Heart right ventricle (tissue), 16 donors: Measurements from ENCODE around the gene MYO6. TPM values are rescaled to one million over a fixed set of nuclear protein-coding genes. Genes with fewer than 3 reads are reported as not detected.
"Not testable (repeated sequence)": the region's sequence is repeated elsewhere in the genome, so short reads cannot be mapped to it uniquely, and the experiment has no call there.

Source experiments
- ATAC-seq, 8 donors: fragments of 200-7000 bp; cut with Tn5 transposase; one replicate each; pipeline ENCODE4 v1.9.1; 2020; ENCODE audit warnings: mild to moderate bottlenecking in 8 of 8, moderate library complexity in 8 of 8, moderate number of reproducible peaks in 1 of 8
- DNase-seq, 2 donors: peaks; one replicate each; pipeline ENCODE4 v3.0.0-alpha.2; 2020
- H3K27ac ChIP-seq, 10 donors: fragments of 200-600 bp; sonication (generic) in 2 of 10; one replicate each; pipeline versions ENCODE4 v1.5.0 to v1.8.0; 2020 to 2022; ENCODE audit warnings: mild to moderate bottlenecking in 3 of 10
- H3K27me3 ChIP-seq, 7 donors: fragments of 200-600 bp; one replicate each; pipeline ENCODE4 v1.8.0; 2021 to 2022; ENCODE audit warnings: mild to moderate bottlenecking in 2 of 7
- H3K36me3 ChIP-seq, 9 donors: fragments of 200-600 bp; sonication (generic) in 1 of 9; one replicate each; pipeline versions ENCODE4 v1.5.0 to v1.8.0; 2020 to 2022; ENCODE audit warnings: mild to moderate bottlenecking in 2 of 9
- H3K4me1 ChIP-seq, 9 donors: fragments of 200-600 bp; sonication (generic) in 1 of 9; one replicate each; pipeline versions ENCODE4 v1.5.0 to v1.8.0; 2020 to 2022; ENCODE audit warnings: mild to moderate bottlenecking in 4 of 9
- H3K4me3 ChIP-seq, 10 donors: fragments of 200-600 bp; sonication (generic) in 2 of 10; one replicate each; pipeline versions ENCODE4 v1.5.0 to v1.8.0; 2020 to 2022; ENCODE audit warnings: mild to moderate bottlenecking in 7 of 10, moderate library complexity in 2 of 10
- H3K9me3 ChIP-seq, 11 donors: fragments of 200-600 bp in 10 of 11; sonication (generic) in 2 of 11; one replicate each; pipeline versions ENCODE4 v1.5.0 to v1.8.0; 2013 to 2022; ENCODE audit warnings: mild to moderate bottlenecking in 2 of 11, control low read depth in 1 of 11, moderate library complexity in 1 of 11
- CTCF ChIP-seq, 9 donors: fragments of 200-600 bp; sonication (generic) in 2 of 9; IDR thresholded peaks; one replicate each; pipeline versions ENCODE4 v1.5.0 to v1.8.0; 2021 to 2022; ENCODE audit warnings: antibody characterized with exemption in 9 of 9, mild to moderate bottlenecking in 5 of 9, moderate library complexity in 1 of 9
- WGBS, 2 donors: extraction: QIAGEN DNeasy Blood & Tissue Kit; methylation state at CpG; one replicate each; pipeline ENCODE4 v1.1.7; 2013; ENCODE audit warnings: inconsistent platforms in 1 of 2; 5-methylcytosine and 5-hydroxymethylcytosine counted together
- intact Hi-C, 10 donors: fragments of 100-400 bp; cut with DNase I; formaldehyde crosslinking; loops; one replicate each; pipeline versions ENCODE4 v1.11.1 to v1.14.2; 2022
- long read RNA-seq, 3 donors: library from polyadenylated mRNA; unstranded; transcript quantifications; one replicate each; pipeline ENCODE4 v2.0.0, GENCODE V29; 2020 to 2021
- polyA plus RNA-seq, 2 donors: library from polyadenylated mRNA; stranded (reverse); fragments of 200-250 nt; gene quantifications; one replicate each; pipeline ENCODE4 v1.2.3, GENCODE V29; 2013
- total RNA-seq, 10 donors: library from RNA; stranded (reverse); fragmentation: NEBNext Ultra II Directional in 3 of 10; extraction: Animal tissue kit (Norgen Biotek cat#: 25700) in 3 of 10; gene quantifications; one replicate each; pipeline versions ENCODE4 v1.2.1 to v1.2.4, GENCODE V29; 2021 to 2023
- donor health status: Arrhythmogenic right ventricular cardiomyopathy.
- donor health status: ischemic (EF 13 %, LVEDD 7.1; RV severe dilation, severe dysfunction).
- donor health status: healthy with polysubstance abuse.
- donor health status: DM: no; HTN: yes; CAD: no.
- donor health status: DM: no; HTN: no; CAD: no.
- donor health status: ischemic (EF 25% LVEDD 6.9; RV normal size, moderate dysfunction).
- donor health status: ischemic (EF 25% LVEDD 5.7; RV mildly dilated, moderate dysfunction).
- donor health status: healthy.
- donor health status: DM: yes; HTN: yes; CAD: no.
- donor health status: Ischemic cardiomyopathy.
- donor health status: ischemic (EF 35%, LVEDD 5.7; RV mildly dilated, moderate dysfunction).
- donor health status: nonischemic (EF 11% LVEDD 7.7; RV severe dilation, severe dysfunction).
- donor health status: DM: yes; HTN: yes; CAD: no.
- donor health status: PGD.
- donor health status: ischemic (EF 29% LVEDD 5.4; RV normal size, mild dysfunction).
- donor health status: nonischemic (EF 23%, LVEDD 6.1; RV moderate dilation, normal function).

The MYO6 gene
- 1 to 10 TPM; 3.5 to 6.8 (median 5.1) TPM for total RNA-seq
- polyA plus RNA-seq: 1 to 10 TPM; 2.4 to 9.7 TPM
- long read RNA-seq, donor 1, partial matches to known transcripts: 11 of 14 reads
- long read RNA-seq, donor 1, other reads (novel, unspliced or antisense): 3 of 14 reads
- long read RNA-seq, donor 2, partial matches to known transcripts: 14 of 19 reads
- long read RNA-seq, donor 2, other reads (novel, unspliced or antisense): 5 of 19 reads
- long read RNA-seq, donor 3, partial matches to known transcripts: 14 of 22 reads
- long read RNA-seq, donor 3, other reads (novel, unspliced or antisense): 8 of 22 reads

GRCh38 chr6:75748743-75749538, at the start of gene MYO6:
TSS of gene MYO6 (plus strand) at chr6:75749239. CDS start at chr6:75817548, 68,309 bp downstream.
- DNase-seq (peak; percentile 66 to 82), ATAC-seq (peak; percentile 93 to 98 (median 96))
- Histone ChIP-seq H3K9me3 (no peaks in the 10 kb centered on the region), H3K4me1 (peaks cover 0 to 36% (median 27%) of the 10 kb centered on the region in 9 donors), H3K36me3 (no peaks in the 10 kb centered on the region), H3K27ac (peak within 1 kb of the TSS in 9 of 10 donors; percentile 75 to 92 (median 83)), H3K4me3 (peak within 1 kb of the TSS; percentile 82 to 99 (median 94)), H3K27me3 (peaks cover 0 to 82% (median 0%) of the 10 kb centered on the region in 7 donors)
- TF ChIP-seq CTCF (IDR thresholded peaks at IDR 0.05): no peak
- intact Hi-C loops: no loop called here
- 0% methylated on average over 81 to 97 of the region's 97 CpGs for WGBS, 2 donors

- H3K27ac ChIP-seq, H3K4me1 ChIP-seq, H3K4me3 ChIP-seq, intact Hi-C loops, H3K27me3 ChIP-seq, DNase-seq, H3K9me3 ChIP-seq, ATAC-seq: not testable (repeated sequence)
- peaks cover 0 to 92% (median 23%) of the 10 kb centered on the region in 9 donors for H3K36me3 ChIP-seq
- 98 to 99% methylated on average over 4 of the region's 4 CpGs for WGBS, 2 donors
These were observed 40.7 kb upstream of the MYO6 start for GRCh38 chr6:75708334-75708733.

GRCh38 chr6:75711173-75711572, 37.9 kb upstream of the MYO6 start:
- 70 to 86% methylated on average over 2 of the region's 2 CpGs for WGBS, 2 donors
- Histone ChIP-seq H3K4me1 (peaks cover 0 to 5% (median 0%) of the 10 kb centered on the region in 9 donors), H3K36me3 (peaks cover 0 to 100% (median 39%) of the 10 kb centered on the region in 9 donors), H3K27me3 (no peaks in the 10 kb centered on the region), H3K4me3 (no peak overlapping the region), H3K9me3 (no peaks in the 10 kb centered on the region), H3K27ac (peak overlapping the region in 1 of 10 donors; percentile 13)
- DNase-seq (no peak), ATAC-seq (peak in 1 of 8 donors; percentile 78)
- no peak for TF ChIP-seq CTCF (IDR thresholded peaks at IDR 0.05)
- intact Hi-C loops: no loop called here

GRCh38 chr6:75719133-75719532, 29.9 kb upstream of the MYO6 start:
- H3K27me3 ChIP-seq: no peaks in the 10 kb centered on the region
- no peak for TF ChIP-seq CTCF (IDR thresholded peaks at IDR 0.05)
- no peaks in the 10 kb centered on the region for H3K4me1 ChIP-seq
- ATAC-seq (no peak), DNase-seq (no peak)
- H3K36me3 ChIP-seq: peaks cover 0 to 46% (median 9%) of the 10 kb centered on the region in 9 donors
- intact Hi-C loops: no loop called here
- H3K27ac ChIP-seq: no peak overlapping the region
- H3K4me3 ChIP-seq: no peak overlapping the region
- no peaks in the 10 kb centered on the region for H3K9me3 ChIP-seq
- 82% methylated on average over 3 of the region's 3 CpGs for WGBS, 2 donors
